HepG2 (cell line): ENCODE results near the gene OSBPL1A. TPM values are rescaled to one million over a fixed set of nuclear protein-coding genes. Genes with fewer than 3 reads are reported as not detected.

Source experiments
- AKNA ChIP-seq: sonication (generic); formaldehyde crosslinking; IDR thresholded peaks from 2 replicates; pipeline ENCODE4 v1.4.0; 2020; ENCODE audit warnings: missing genetic modification reagents, borderline replicate concordance
- BHLHE40 ChIP-seq: IDR thresholded peaks from 2 replicates; pipeline ENCODE4 v1.6.1; 2011; ENCODE audit warnings: low read length, improper control_type of control experiment
- FOXO1 ChIP-seq: sonication (generic); formaldehyde crosslinking; IDR thresholded peaks from 2 replicates; pipeline ENCODE4 v1.4.0; 2020; ENCODE audit warnings: missing genetic modification reagents
- GATAD2A ChIP-seq: IDR thresholded peaks from 2 replicates; pipeline ENCODE4 v1.6.1; 2016
- NFE2L2 ChIP-seq: fragments of 150-350 bp; IDR thresholded peaks from 2 replicates; pipeline ENCODE4 v1.6.1; 2014; ENCODE audit warnings: low read length
- SAP130 ChIP-seq: IDR thresholded peaks from 2 replicates; pipeline ENCODE4 v1.6.1; 2016; ENCODE audit warnings: low read depth
- SCMH1 ChIP-seq: sonication (generic); formaldehyde crosslinking; IDR thresholded peaks from 2 replicates; pipeline ENCODE4 v1.9.0; 2021; ENCODE audit warnings: missing genetic modification reagents, mild to moderate bottlenecking, borderline replicate concordance
- SKI ChIP-seq: fragments of 450-650 bp; IDR thresholded peaks from one replicate; pipeline ENCODE4 v1.6.1; 2018; ENCODE audit warnings: mild to moderate bottlenecking; ENCODE audit not compliant: partially characterized antibody
- SOX13 ChIP-seq, 3 experiments: fragments of 450-650 bp in 1 of 3; sonication (generic) in 1 of 3; formaldehyde crosslinking in 1 of 3; IDR thresholded peaks in 2 of 3; conservative IDR thresholded peaks in 1 of 3; 2 replicates each; pipeline versions ENCODE4 v1.5.0 to v1.6.1; 2016 to 2020; ENCODE audit warnings: antibody characterized with exemption in 1 of 3, mild to moderate bottlenecking in 1 of 3, missing compliant biosample characterization in 1 of 3, missing genetic modification reagents in 1 of 3, moderate library complexity in 1 of 3
- SSRP1 ChIP-seq: IDR thresholded peaks from 2 replicates; pipeline ENCODE4 v1.6.1; 2016; ENCODE audit warnings: control low read depth
- ZBED4 ChIP-seq: sonication (generic); formaldehyde crosslinking; IDR thresholded peaks from 2 replicates; pipeline ENCODE4 v1.4.0; 2020; ENCODE audit warnings: missing genetic modification reagents, borderline replicate concordance
- ZFP36L1 ChIP-seq: sonication (generic); formaldehyde crosslinking; IDR thresholded peaks from 2 replicates; pipeline ENCODE4 v1.8.0; 2022; ENCODE audit warnings: mild to moderate bottlenecking, missing genetic modification reagents, moderate library complexity
- ZNF256 ChIP-seq: sonication (generic); formaldehyde crosslinking; conservative IDR thresholded peaks from 2 replicates; pipeline ENCODE4 v1.4.0; 2020; ENCODE audit warnings: missing genetic modification reagents
- ZNF33A ChIP-seq: sonication (generic); formaldehyde crosslinking; IDR thresholded peaks from 2 replicates; pipeline ENCODE4 v1.5.1; 2020; ENCODE audit warnings: missing genetic modification reagents, mild to moderate bottlenecking, moderate library complexity, borderline replicate concordance
- ZNF350 ChIP-seq: sonication (generic); formaldehyde crosslinking; IDR thresholded peaks from 2 replicates; pipeline ENCODE4 v1.4.0; 2020; ENCODE audit warnings: mild to moderate bottlenecking, low read depth, missing genetic modification reagents, borderline replicate concordance
- ZNF672 ChIP-seq: sonication (generic); formaldehyde crosslinking; IDR thresholded peaks from 2 replicates; pipeline ENCODE4 v1.8.1; 2022; ENCODE audit warnings: missing genetic modification reagents
- ZNF709 ChIP-seq: sonication (generic); formaldehyde crosslinking; IDR thresholded peaks from 2 replicates; pipeline ENCODE4 v1.5.0; 2020; ENCODE audit warnings: mild to moderate bottlenecking, missing genetic modification reagents
- ZNF737 ChIP-seq: sonication (generic); formaldehyde crosslinking; IDR thresholded peaks from 2 replicates; pipeline ENCODE4 v1.5.0; 2020; ENCODE audit warnings: missing genetic modification reagents, mild to moderate bottlenecking, borderline replicate concordance
- polyA plus RNA-seq, 8 experiments: library from polyadenylated mRNA; depleted of rRNA in 3 of 8; stranded (reverse) in 7 of 8; unstranded in 1 of 8; fragments of >200 nt; fragmentation: Illumina TruSeq in 4 of 8; extraction: Trizol in 4 of 8; gene quantifications; 2 replicates each; pipeline versions ENCODE4 v1.2.1 to v1.2.3, GENCODE V29; 2011 to 2016; ENCODE audit warnings: low read depth in 4 of 8, missing spikeins in 1 of 8, mixed read lengths in 1 of 8; ENCODE audit not compliant: insufficient read depth in 1 of 8
- total RNA-seq, 5 experiments: library from RNA; depleted of rRNA; stranded (reverse); fragments of >200 nt; fragmentation: Illumina TruSeq; extraction: Trizol; gene quantifications; 2 replicates each; pipeline ENCODE4 v1.2.3, GENCODE V29; 2016; ENCODE audit warnings: low read depth in 1 of 5
- TF ChIP-seq, protein P1 (sequence below): sonication (generic); formaldehyde crosslinking; IDR thresholded peaks from 2 replicates; pipeline ENCODE4 v1.4.0; 2020; ENCODE audit warnings: missing genetic modification reagents
- TF ChIP-seq, protein P2 (sequence below): IDR thresholded peaks from 2 replicates; pipeline ENCODE4 v1.6.1; 2012; ENCODE audit warnings: inconsistent platforms

Gene OSBPL1A
- total and polyA plus RNA-seq, 2 of the 13 experiments (the other 11 are each of a cell fraction or from before 2014, with no cell fraction given): 0.02 TPM; not detected in 1

GRCh38 chr18:24112874-24113615 lies 284.6 kb downstream of the OSBPL1A start (continued):
- no peak for TF ChIP-seq AKNA
- TF ChIP-seq ZFP36L1 (CRISPR knock-in tag): 0 out of 2 replicates have a peak, but pooled peaks have one; percentile 27
- no peak for TF ChIP-seq ZNF33A (CRISPR knock-in tag)
- 0 out of 2 replicates have a peak, but pooled peaks have one; percentile 51 for TF ChIP-seq SSRP1
- TF ChIP-seq SAP130 (CRISPR knock-in tag): peak; percentile 85
- no peak for TF ChIP-seq ZNF737 (CRISPR knock-in tag)
- peak; percentile 87 for TF ChIP-seq NFE2L2
- TF ChIP-seq GATAD2A: peak; percentile 88
- TF ChIP-seq FOXO1: no peak; the same call in 1 of the 2 replicates
- no peak for TF ChIP-seq SCMH1 (CRISPR knock-in tag)
- peak; percentile 26; the same call in 1 of the 2 replicates for TF ChIP-seq BHLHE40
- peak; percentile 63; the same call in 1 of the 2 replicates for TF ChIP-seq ZNF350
- no peak for TF ChIP-seq ZNF709 (CRISPR knock-in tag)
- TF ChIP-seq ZNF672 (CRISPR knock-in tag): 0 out of 2 replicates have a peak, but pooled peaks have one; percentile 75
- TF ChIP-seq, protein P1, sequence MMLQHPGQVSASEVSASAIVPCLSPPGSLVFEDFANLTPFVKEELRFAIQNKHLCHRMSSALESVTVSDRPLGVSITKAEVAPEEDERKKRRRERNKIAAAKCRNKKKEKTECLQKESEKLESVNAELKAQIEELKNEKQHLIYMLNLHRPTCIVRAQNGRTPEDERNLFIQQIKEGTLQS: peak; percentile 85
- TF ChIP-seq, protein P2, sequence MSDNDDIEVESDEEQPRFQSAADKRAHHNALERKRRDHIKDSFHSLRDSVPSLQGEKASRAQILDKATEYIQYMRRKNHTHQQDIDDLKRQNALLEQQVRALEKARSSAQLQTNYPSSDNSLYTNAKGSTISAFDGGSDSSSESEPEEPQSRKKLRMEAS: peak; percentile 23; the same call in 1 of the 2 replicates
- peak; percentile 72 for TF ChIP-seq SKI
- peak; percentile 45; the same call in 1 of the 2 replicates for TF ChIP-seq SOX13 (IDR thresholded peaks at IDR 0.05)
- peak in 1 of 2 experiments; percentile 83; a peak in 2 of 4 replicates for TF ChIP-seq SOX13 (CRISPR knock-in tag; conservative IDR thresholded peaks at IDR 0.05 in 1 of 2, IDR thresholded peaks at IDR 0.05 in 1 of 2)
- peak; percentile 19; the same call in 1 of the 2 replicates for TF ChIP-seq ZBED4 (CRISPR knock-in tag)
- TF ChIP-seq ZNF256 (CRISPR knock-in tag): no peak
